ENCODE data around the gene VKORC1. TPM values are rescaled to one million over a fixed set of nuclear protein-coding genes. Genes with fewer than 3 reads are reported as not detected.

Gene VKORC1
- total RNA-seq, 1 donor from 2014 or later: 32.6 TPM

GRCh38 chr16:31125844-31126243 is 31.2 kb upstream of the VKORC1 start:
- H3K36me3 ChIP-seq (ENCODE audit: control insufficient read depth, insufficient read depth, low read length): peaks cover 2% of the 10 kb centered on the region
- no peak for DNase-seq (ENCODE audit: low read depth)
- FAIRE-seq: peak; percentile 70
- no peak overlapping the region for H3K4me3 ChIP-seq (ENCODE audit: low read depth, low read length)
- no peak for TF ChIP-seq CTCF (IDR thresholded peaks at IDR 0.05; ENCODE audit: insufficient read depth, low read length, severe bottlenecking)
- H3K27me3 ChIP-seq (ENCODE audit: control insufficient read depth, insufficient read depth, low read length): no peaks in the 10 kb centered on the region

GRCh38 chr16:31120129-31120528 is 25.5 kb upstream of the VKORC1 start:
- Histone ChIP-seq H3K4me3 (ENCODE audit: low read depth, low read length) (no peak overlapping the region), H3K36me3 (ENCODE audit: control insufficient read depth, insufficient read depth, low read length) (peaks cover 10% of the 10 kb centered on the region), H3K27me3 (ENCODE audit: control insufficient read depth, insufficient read depth, low read length) (no peaks in the 10 kb centered on the region)
- TF ChIP-seq CTCF (IDR thresholded peaks at IDR 0.05; ENCODE audit: insufficient read depth, low read length, severe bottlenecking): no peak
- DNase-seq (ENCODE audit: low read depth) (no peak), FAIRE-seq (no peak)

GRCh38 chr16:31118223-31119155 is 23.9 kb upstream of the VKORC1 start:
- no peaks in the 10 kb centered on the region for H3K27me3 ChIP-seq (ENCODE audit: control insufficient read depth, insufficient read depth, low read length)
- DNase-seq (ENCODE audit: low read depth): peak; percentile 100
- peaks cover 10% of the 10 kb centered on the region for H3K36me3 ChIP-seq (ENCODE audit: control insufficient read depth, insufficient read depth, low read length)
- peak overlapping the region; percentile 56 for H3K4me3 ChIP-seq (ENCODE audit: low read depth, low read length)
- TF ChIP-seq CTCF (IDR thresholded peaks at IDR 0.05; ENCODE audit: insufficient read depth, low read length, severe bottlenecking): no peak
- peak; percentile 52 for FAIRE-seq

- Histone ChIP-seq H3K36me3 (ENCODE audit: control insufficient read depth, insufficient read depth, low read length) (peaks cover 10% of the 10 kb centered on the region), H3K4me3 (ENCODE audit: low read depth, low read length) (peak within 1 kb of the TSS; percentile 56), H3K27me3 (ENCODE audit: control insufficient read depth, insufficient read depth, low read length) (no peaks in the 10 kb centered on the region)
- no peak for FAIRE-seq
- no peak for TF ChIP-seq CTCF (IDR thresholded peaks at IDR 0.05; ENCODE audit: insufficient read depth, low read length, severe bottlenecking)
- DNase-seq (ENCODE audit: low read depth): peak; percentile 97
Observed at GRCh38 chr16:31117384-31118222, 23.0 kb upstream of the VKORC1 start, which contains the start of gene KAT8. Gene KAT8 (plus strand): TSS chr16:31117664. CDS start chr16:31117682, 18 bp downstream.

- FAIRE-seq (no peak), DNase-seq (ENCODE audit: low read depth) (no peak)
- TF ChIP-seq CTCF (IDR thresholded peaks at IDR 0.05; ENCODE audit: insufficient read depth, low read length, severe bottlenecking): no peak
- peaks cover 13% of the 10 kb centered on the region for H3K36me3 ChIP-seq (ENCODE audit: control insufficient read depth, insufficient read depth, low read length)
- no peaks in the 10 kb centered on the region for H3K27me3 ChIP-seq (ENCODE audit: control insufficient read depth, insufficient read depth, low read length)
- H3K4me3 ChIP-seq (ENCODE audit: low read depth, low read length): no peak overlapping the region
Observed at GRCh38 chr16:31114468-31114867, 19.9 kb upstream of the VKORC1 start.
